OCI-LY1 (cell line): ENCODE data around the gene XRN1.

Experiments used
- H2AFZ ChIP-seq: fragments of 200-600 bp; sonication (generic), shearing (Covaris generic); 2 replicates; pipeline ENCODE4 v1.6.0; 2014; ENCODE audit warnings: antibody characterized with exemption, mild to moderate bottlenecking, low read length
- H3F3A ChIP-seq: fragments of 200-600 bp; sonication (generic), shearing (Covaris generic); 2 replicates; pipeline ENCODE4 v1.6.0; 2014; ENCODE audit warnings: mild to moderate bottlenecking, antibody characterized with exemption, low read length, moderate library complexity; ENCODE audit not compliant: insufficient read depth
- H3K27ac ChIP-seq: fragments of 200-600 bp; sonication (generic); 2 replicates; pipeline ENCODE4 v1.5.1; 2014; ENCODE audit warnings: low read length, mixed run types, mild to moderate bottlenecking, low read depth; ENCODE audit not compliant: poor library complexity, severe bottlenecking
- H3K27me3 ChIP-seq: fragments of 200-600 bp; sonication (generic); 2 replicates; pipeline ENCODE4 v1.6.0; 2014; ENCODE audit warnings: antibody characterized with exemption, mild to moderate bottlenecking, low read length, moderate library complexity; ENCODE audit not compliant: insufficient read depth
- H3K36me3 ChIP-seq: fragments of 200-600 bp; sonication (generic); 2 replicates; pipeline ENCODE4 v1.6.1; 2014; ENCODE audit warnings: mild to moderate bottlenecking, antibody characterized with exemption, low read length, moderate library complexity, mixed read lengths; ENCODE audit not compliant: insufficient read depth
- H3K4me1 ChIP-seq: fragments of 200-600 bp; sonication (generic); 2 replicates; pipeline ENCODE4 v1.5.1; 2014; ENCODE audit warnings: mild to moderate bottlenecking, low read length, moderate library complexity; ENCODE audit not compliant: insufficient read depth, severe bottlenecking
- H3K4me2 ChIP-seq: fragments of 200-600 bp; sonication (generic), shearing (Covaris generic); 2 replicates; pipeline ENCODE4 v1.6.1; 2014; ENCODE audit warnings: low read length
- H3K4me3 ChIP-seq: fragments of 200-600 bp; sonication (generic); 2 replicates; pipeline ENCODE4 v1.5.1; 2014; ENCODE audit warnings: low read length, low read depth, mild to moderate bottlenecking, mixed read lengths; ENCODE audit not compliant: poor library complexity, severe bottlenecking
- H3K79me2 ChIP-seq: fragments of 200-600 bp; shearing (Covaris generic); 2 replicates; pipeline ENCODE4 v1.6.1; 2016; ENCODE audit warnings: mixed run types, low read length, mixed read lengths; ENCODE audit not compliant: insufficient read depth
- H3K9ac ChIP-seq: fragments of 200-600 bp; sonication (generic), shearing (Covaris generic); 2 replicates; pipeline ENCODE4 v1.6.1; 2014; ENCODE audit warnings: mild to moderate bottlenecking, low read length, mixed read lengths
- H3K9me2 ChIP-seq: fragments of 200-600 bp; sonication (generic), shearing (Covaris generic); 2 replicates; pipeline ENCODE4 v1.6.1; 2014; ENCODE audit warnings: low read depth, mild to moderate bottlenecking, low read length, mixed read lengths
- H3K9me3 ChIP-seq: fragments of 200-600 bp; shearing (Covaris generic); 2 replicates; pipeline ENCODE4 v1.6.1; 2014; ENCODE audit warnings: low read length, mixed read lengths
- H4K20me1 ChIP-seq: fragments of 200-600 bp; sonication (generic), shearing (Covaris generic); 2 replicates; pipeline ENCODE4 v1.6.0; 2016; ENCODE audit warnings: mild to moderate bottlenecking, low read length; ENCODE audit not compliant: insufficient read depth
- EZH2 ChIP-seq: fragments of 200-600 bp; sonication (generic), shearing (Covaris generic); IDR thresholded peaks from 2 replicates; pipeline ENCODE4 v1.8.0; 2017; ENCODE audit warnings: borderline replicate concordance, mixed run types, mild to moderate bottlenecking, antibody characterized with exemption, low read length, moderate library complexity, mixed read lengths
- TF ChIP-seq, protein P1 (sequence below): fragments of 200-600 bp; sonication (generic), shearing (Covaris generic); IDR thresholded peaks from 2 replicates; pipeline ENCODE4 v1.5.1; 2017; ENCODE audit warnings: mild to moderate bottlenecking, antibody characterized with exemption, low read length, moderate library complexity, mixed read lengths

Gene XRN1

DNA sequence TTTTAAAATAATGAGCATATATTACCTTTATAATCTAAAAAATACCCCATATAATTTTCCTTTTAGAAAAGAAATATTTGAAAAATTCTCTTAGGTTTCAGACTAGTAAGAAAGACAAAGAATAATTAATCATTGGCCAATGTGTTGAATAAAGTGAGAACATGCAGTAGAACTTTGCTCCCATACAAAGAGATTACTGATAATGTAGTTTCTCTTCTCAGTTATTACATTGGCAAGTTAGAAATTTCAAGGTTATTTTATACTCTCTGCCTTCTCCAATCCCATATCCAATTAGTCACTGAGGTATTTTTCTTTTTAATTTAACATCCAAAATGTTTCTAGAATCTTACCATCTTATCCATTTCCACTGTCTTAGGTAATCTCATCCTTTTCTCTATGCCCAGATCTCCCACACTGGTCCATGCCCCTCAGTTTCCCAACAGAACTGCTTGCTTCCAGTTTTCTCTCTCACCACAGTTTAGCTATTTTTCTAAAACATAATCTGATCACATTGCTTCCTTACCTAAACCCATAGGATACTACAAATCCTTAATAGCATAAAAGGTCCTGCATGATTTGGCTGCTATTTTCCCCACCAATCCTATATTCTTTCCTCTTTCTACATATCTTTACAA, 10.8 kb downstream of the XRN1 start:
- H3K79me2 ChIP-seq = peaks cover 44% of the 10 kb centered on the region
- peaks cover 5% of the 10 kb centered on the region for H3K9me3 ChIP-seq
- H3K4me3 ChIP-seq = no peak overlapping the region
- no peaks in the 10 kb centered on the region for H4K20me1 ChIP-seq
- no peak overlapping the region for H3K4me2 ChIP-seq
- 0 out of 2 replicates have a peak, but pooled peaks cover 3% of the 10 kb centered on the region for H3F3A ChIP-seq
- H3K9me2 ChIP-seq = no peaks in the 10 kb centered on the region; the same call in 1 of the 2 replicates
- no peak overlapping the region for H2AFZ ChIP-seq
- H3K27me3 ChIP-seq = no peaks in the 10 kb centered on the region
- H3K4me1 ChIP-seq = no peaks in the 10 kb centered on the region
- TF ChIP-seq, protein P1, sequence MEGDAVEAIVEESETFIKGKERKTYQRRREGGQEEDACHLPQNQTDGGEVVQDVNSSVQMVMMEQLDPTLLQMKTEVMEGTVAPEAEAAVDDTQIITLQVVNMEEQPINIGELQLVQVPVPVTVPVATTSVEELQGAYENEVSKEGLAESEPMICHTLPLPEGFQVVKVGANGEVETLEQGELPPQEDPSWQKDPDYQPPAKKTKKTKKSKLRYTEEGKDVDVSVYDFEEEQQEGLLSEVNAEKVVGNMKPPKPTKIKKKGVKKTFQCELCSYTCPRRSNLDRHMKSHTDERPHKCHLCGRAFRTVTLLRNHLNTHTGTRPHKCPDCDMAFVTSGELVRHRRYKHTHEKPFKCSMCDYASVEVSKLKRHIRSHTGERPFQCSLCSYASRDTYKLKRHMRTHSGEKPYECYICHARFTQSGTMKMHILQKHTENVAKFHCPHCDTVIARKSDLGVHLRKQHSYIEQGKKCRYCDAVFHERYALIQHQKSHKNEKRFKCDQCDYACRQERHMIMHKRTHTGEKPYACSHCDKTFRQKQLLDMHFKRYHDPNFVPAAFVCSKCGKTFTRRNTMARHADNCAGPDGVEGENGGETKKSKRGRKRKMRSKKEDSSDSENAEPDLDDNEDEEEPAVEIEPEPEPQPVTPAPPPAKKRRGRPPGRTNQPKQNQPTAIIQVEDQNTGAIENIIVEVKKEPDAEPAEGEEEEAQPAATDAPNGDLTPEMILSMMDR = no peak
- TF ChIP-seq EZH2 = no peak
- H3K36me3 ChIP-seq = peaks cover 22% of the 10 kb centered on the region
- no peak overlapping the region for H3K27ac ChIP-seq
- H3K9ac ChIP-seq = no peak overlapping the region

DNA sequence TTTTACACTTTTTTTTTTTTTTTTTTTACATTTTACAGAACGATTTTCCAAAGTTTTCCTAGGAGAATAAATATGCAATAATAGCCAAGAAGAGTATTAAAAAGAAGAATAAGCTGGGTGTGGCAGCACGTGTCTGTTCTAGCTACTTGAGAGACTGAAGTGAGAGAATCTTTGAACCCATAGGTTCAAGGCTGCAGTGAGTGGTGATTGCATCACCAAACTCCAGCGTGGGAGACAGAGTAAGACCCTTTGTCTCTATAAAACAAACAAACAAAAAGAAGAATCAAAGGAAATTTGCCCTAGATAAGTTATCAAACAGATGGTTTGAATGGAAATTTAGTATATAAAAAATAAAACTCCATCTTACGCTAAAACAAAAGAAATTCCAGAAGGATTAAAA, 13.3 kb downstream of the XRN1 start:
- Histone ChIP-seq H3K27ac (no peak overlapping the region), H2AFZ (no peak overlapping the region), H3K9me3 (peaks cover 5% of the 10 kb centered on the region), H3K36me3 (peaks cover 43% of the 10 kb centered on the region), H4K20me1 (no peaks in the 10 kb centered on the region), H3K79me2 (peaks cover 44% of the 10 kb centered on the region), H3K9ac (no peak overlapping the region), H3K27me3 (no peaks in the 10 kb centered on the region), H3K4me1 (no peaks in the 10 kb centered on the region), H3K4me3 (no peak overlapping the region), H3K9me2 (no peaks in the 10 kb centered on the region; the same call in 1 of the 2 replicates), H3F3A (0 out of 2 replicates have a peak, but pooled peaks cover 3% of the 10 kb centered on the region), H3K4me2 (no peak overlapping the region)
- no peak for TF ChIP-seq EZH2
- TF ChIP-seq, protein P1 = no peak

DNA sequence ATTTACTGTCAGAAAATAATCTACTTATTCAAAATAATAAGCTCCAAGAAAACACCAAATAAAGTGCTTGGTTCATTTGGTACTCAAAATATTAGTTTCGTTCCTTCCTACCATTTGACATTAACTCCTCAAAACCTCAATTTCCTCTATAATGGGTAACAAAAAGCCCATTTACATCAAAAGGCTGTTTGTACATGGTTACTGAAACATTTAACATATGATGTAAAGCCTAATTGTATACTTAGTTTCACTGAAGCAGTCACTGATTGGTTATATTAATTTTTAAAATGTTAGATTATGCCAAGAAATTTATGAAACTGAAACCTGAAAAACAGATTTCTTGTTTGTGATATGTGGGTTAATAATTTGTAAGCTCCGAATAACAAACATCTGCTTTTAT, 14.7 kb downstream of the XRN1 start:
- Histone ChIP-seq H3K9me3 (peaks cover 5% of the 10 kb centered on the region), H3K4me1 (no peaks in the 10 kb centered on the region), H3K27ac (no peak overlapping the region), H2AFZ (no peak overlapping the region), H3K9me2 (no peaks in the 10 kb centered on the region; the same call in 1 of the 2 replicates), H3K27me3 (no peaks in the 10 kb centered on the region), H3K36me3 (peaks cover 51% of the 10 kb centered on the region), H3F3A (0 out of 2 replicates have a peak, but pooled peaks cover 3% of the 10 kb centered on the region), H4K20me1 (no peaks in the 10 kb centered on the region), H3K9ac (no peak overlapping the region), H3K4me2 (no peak overlapping the region), H3K79me2 (peaks cover 44% of the 10 kb centered on the region), H3K4me3 (no peak overlapping the region)
- TF ChIP-seq, protein P1 = no peak
- no peak for TF ChIP-seq EZH2
